ENCODE measurements around the gene LAMA5.

LAMA5 gene

GRCh38 chr20:62277253-62277652, 89.9 kb downstream of the LAMA5 start:
- no peak for DNase-seq

GRCh38 chr20:62276439-62276838, 90.7 kb downstream of the LAMA5 start:
- no peak for DNase-seq

GRCh38 chr20:62275219-62275618, 91.9 kb downstream of the LAMA5 start:
- DNase-seq: no peak

GRCh38 chr20:62274332-62274950, 92.7 kb downstream of the LAMA5 start:
- DNase-seq: no peak

GRCh38 chr20:62273416-62273815, 93.7 kb downstream of the LAMA5 start:
- no peak for DNase-seq

GRCh38 chr20:62272200-62272599, 94.9 kb downstream of the LAMA5 start:
- no peak for DNase-seq

GRCh38 chr20:62269871-62270270, 97.2 kb downstream of the LAMA5 start:
- DNase-seq: no peak

GRCh38 chr20:62269378-62269777, 97.7 kb downstream of the LAMA5 start:
- no peak for DNase-seq

GRCh38 chr20:62268228-62268900, 98.7 kb downstream of the LAMA5 start:
- DNase-seq: no peak

- DNase-seq: no peak
These were observed 99.6 kb downstream of the LAMA5 start for GRCh38 chr20:62267543-62267942.

GRCh38 chr20:62266851-62267250, 100.3 kb downstream of the LAMA5 start:
- DNase-seq: no peak

- no peak for DNase-seq
These were observed 100.8 kb downstream of the LAMA5 start for GRCh38 chr20:62266340-62266739.

GRCh38 chr20:62265365-62265764, 101.7 kb downstream of the LAMA5 start:
- DNase-seq: no peak

- no peak for DNase-seq
These were observed 103.7 kb downstream of the LAMA5 start for GRCh38 chr20:62263396-62263795.

- no peak for DNase-seq
These were observed 105.0 kb downstream of the LAMA5 start for GRCh38 chr20:62262064-62262463.

GRCh38 chr20:62259294-62259565, 107.9 kb downstream of the LAMA5 start:
- no peak for DNase-seq

Data from NCI-H2171 treated with DMSO at 0.1 percent for 48 hours (cell line).